LNCAP (cell line): ENCODE results near the gene DCBLD1.

Experiments used
- TF ChIP-seq, protein P1 (sequence below): fragments of 450-650 bp; IDR thresholded peaks from 2 replicates; pipeline ENCODE4 v1.5.1; 2017; ENCODE audit warnings: mild to moderate bottlenecking

Gene DCBLD1

DNA sequence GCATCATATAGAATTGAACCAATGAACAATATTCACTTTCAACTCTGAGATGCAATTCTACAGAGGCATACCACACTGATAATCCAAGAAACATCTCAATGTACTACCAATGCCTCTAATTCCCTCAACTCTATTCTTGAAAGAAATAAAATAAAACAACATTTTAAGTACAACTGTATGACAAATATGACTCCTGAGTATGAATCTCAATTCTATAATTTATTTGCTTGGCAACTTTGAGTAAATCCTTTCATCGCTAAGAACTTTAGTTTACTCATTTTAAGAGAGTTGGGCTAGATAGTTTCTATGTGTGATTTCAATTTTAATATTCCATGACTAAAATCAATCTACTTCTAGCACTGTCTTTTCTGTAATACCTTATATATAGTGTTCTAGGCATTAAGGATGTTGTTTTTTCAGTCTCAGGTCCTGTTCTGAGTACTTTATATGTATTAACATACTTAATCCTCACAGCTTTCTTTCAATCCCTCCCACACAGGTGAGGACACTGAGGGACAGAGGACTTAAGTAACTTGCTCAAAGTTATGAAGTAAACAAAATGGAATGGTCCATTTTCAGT lies 86.4 kb downstream of the DCBLD1 start:
- TF ChIP-seq, protein P1, sequence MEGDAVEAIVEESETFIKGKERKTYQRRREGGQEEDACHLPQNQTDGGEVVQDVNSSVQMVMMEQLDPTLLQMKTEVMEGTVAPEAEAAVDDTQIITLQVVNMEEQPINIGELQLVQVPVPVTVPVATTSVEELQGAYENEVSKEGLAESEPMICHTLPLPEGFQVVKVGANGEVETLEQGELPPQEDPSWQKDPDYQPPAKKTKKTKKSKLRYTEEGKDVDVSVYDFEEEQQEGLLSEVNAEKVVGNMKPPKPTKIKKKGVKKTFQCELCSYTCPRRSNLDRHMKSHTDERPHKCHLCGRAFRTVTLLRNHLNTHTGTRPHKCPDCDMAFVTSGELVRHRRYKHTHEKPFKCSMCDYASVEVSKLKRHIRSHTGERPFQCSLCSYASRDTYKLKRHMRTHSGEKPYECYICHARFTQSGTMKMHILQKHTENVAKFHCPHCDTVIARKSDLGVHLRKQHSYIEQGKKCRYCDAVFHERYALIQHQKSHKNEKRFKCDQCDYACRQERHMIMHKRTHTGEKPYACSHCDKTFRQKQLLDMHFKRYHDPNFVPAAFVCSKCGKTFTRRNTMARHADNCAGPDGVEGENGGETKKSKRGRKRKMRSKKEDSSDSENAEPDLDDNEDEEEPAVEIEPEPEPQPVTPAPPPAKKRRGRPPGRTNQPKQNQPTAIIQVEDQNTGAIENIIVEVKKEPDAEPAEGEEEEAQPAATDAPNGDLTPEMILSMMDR: no peak

DNA sequence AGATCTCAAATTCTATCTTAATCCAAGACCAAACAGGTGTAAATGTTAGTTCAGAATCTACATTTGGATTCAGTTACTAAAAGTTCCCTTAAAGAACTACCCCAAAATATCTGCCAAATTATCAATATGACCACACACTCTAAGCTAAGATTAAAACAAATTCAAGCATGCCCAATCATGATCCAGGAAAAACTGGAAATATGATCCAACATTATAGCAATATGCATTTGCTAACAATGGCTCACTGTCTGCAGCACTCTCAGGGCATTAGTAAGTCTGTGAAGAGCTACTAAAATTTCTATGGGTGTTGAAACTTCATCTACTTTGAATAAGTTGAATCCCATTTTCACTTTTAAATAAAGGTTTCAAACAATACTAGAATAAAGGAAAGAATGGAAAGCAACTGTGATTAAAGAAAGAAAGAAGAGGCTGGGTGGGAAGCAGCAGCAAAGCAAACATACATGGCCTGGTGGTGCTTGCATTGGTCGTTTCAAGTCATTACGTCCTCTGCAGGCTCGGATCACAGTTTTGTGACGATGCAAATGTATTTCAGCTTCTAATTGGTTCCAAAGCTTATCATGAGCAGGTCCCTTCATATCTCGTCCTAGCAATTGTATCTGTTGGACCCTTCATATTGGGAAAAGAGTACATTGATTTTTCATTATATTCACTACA lies 90.7 kb downstream of the DCBLD1 start:
- TF ChIP-seq, protein P1: no peak

DNA sequence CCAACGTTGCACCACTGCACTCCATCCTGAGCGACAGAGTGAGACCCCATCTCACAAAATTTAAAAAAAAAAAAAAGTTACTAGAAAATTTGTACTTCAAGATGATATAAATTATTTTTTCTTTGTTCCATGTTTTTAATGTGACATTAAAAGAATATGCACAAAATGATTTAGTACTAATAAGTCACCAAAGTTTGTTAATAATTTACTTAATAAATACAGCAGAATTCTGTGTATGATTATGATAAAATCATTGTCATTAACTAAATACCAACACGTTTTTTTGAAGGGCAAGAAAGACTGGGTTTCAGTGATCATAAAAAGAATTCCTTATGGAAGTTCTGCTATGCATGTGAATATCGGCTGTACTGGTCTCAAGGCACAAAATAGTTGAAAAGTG lies 91.7 kb downstream of the DCBLD1 start:
- TF ChIP-seq, protein P1: no peak

DNA sequence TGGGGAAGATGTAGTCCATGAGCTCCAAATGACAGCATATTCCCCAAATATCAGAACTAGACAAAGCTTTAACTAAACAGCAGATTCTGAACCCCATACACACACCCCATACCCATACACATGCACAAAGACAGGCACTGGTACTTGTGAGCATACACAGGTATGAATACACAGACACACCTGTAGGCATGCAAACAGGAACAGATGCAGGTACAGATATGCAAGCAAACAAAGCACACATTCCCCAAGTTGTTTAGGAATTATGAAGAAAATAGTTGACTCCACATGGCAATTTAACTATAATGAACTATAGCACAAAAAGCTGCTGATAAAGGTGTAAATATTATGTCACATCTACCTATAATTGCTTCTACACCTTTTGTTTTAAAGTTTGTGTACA lies 103.2 kb downstream of the DCBLD1 start:
- TF ChIP-seq, protein P1: no peak

DNA sequence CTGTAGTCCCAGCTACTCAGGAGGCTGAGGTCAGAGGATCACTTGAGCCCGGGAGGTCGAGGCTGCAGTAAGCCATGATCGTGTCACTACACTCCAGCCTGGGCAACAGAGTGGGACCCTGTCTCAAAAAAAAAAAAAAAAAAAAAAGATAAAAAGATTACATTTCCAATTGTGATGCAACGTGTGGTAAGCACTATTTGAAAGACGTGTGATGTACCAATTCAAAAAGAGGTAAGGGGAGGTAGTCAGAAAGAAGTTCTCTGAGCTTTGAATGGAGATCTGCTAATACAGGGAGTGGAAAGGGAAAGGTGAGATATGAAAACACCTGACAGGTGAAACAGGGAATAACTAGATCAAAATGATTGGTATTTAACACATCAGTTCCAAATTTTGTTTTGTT lies 108.0 kb downstream of the DCBLD1 start:
- TF ChIP-seq, protein P1: no peak

DNA sequence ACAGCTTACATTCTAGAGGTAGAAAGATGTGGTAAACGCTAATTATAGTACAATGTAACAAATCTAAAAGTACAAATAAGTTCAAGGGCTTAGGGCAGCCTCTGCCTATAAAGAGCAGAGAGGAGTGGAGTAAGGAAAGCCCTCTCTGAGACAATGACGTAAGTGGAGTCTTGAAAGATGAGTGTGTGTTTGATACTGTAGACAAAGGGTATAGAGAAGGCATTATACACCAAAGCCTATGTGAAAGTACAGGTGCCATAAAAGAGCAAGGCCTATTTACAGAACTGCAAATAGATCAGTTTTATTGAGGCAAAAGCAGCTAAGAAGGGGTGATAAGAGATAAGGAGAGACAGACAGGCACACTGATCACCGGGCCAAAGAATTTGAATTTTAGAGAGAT lies 108.9 kb downstream of the DCBLD1 start:
- TF ChIP-seq, protein P1: no peak

DNA sequence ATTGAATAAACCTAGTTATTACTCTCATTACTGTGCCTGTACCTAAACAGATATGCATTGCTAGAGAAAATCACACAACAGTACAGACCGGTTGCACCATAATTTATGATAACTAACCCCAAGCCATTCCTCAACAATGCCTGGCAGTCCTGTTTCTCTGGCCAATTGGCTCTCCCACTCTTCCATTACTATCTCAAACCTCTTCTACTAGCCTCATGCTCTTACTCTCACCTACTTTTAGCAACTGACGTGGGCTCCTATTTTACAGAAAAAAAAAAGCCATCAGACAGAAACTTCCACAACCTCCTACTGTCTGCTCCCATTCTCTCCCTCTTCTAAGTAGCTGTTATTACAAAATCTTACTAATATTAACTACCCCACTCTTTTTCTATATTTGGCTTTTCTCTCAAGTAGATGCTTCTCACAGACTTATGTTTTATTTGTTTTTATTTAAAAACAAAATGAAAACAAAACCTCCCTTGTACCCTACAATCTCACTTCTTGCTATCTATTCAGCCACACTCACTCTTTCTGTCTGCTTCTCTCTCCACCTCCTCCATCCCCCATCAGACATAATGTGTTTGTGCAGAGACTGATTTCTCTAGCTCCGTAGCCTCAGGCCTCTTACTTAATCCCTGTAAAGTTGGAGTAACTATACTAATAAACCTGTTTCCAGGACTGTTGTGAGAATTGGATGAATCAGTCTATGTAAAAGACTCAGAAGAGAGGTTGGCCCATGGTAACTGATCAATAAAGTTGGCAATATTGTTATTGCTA lies 110.7 kb downstream of the DCBLD1 start:
- TF ChIP-seq, protein P1: no peak
